K562 (cell line): ENCODE results near the gene VAMP8.

ENCODE experiments used
- BACH1 ChIP-seq: fragments of 200-800 bp; sonication (Bioruptor generic); IDR thresholded peaks from 2 replicates; pipeline ENCODE4 v1.6.1; 2016; ENCODE audit warnings: missing genetic modification characterization, missing compliant biosample characterization
- BMI1 ChIP-seq: fragments of 150-350 bp; IDR thresholded peaks from 2 replicates; pipeline ENCODE4 v1.6.1; 2014; ENCODE audit warnings: low read length
- CBX5 ChIP-seq: IDR thresholded peaks from 2 replicates; pipeline ENCODE4 v1.6.1; 2014; ENCODE audit warnings: low read depth, borderline replicate concordance
- HIVEP1 ChIP-seq: fragments of 250-450 bp; sonication (Bioruptor Pico); IDR thresholded peaks from 2 replicates; pipeline ENCODE4 v1.4.0; 2020; ENCODE audit warnings: mild to moderate bottlenecking
- RBBP5 ChIP-seq: fragments of 200-600 bp; sonication (generic); IDR thresholded peaks from 2 replicates; pipeline ENCODE4 v1.6.1; 2012; ENCODE audit warnings: borderline replicate concordance, mild to moderate bottlenecking, low read length, control low read depth, inconsistent platforms; ENCODE audit not compliant: insufficient read depth, poor library complexity, severe bottlenecking

- TF ChIP-seq CBX5 (no peak), BACH1 (tag) (no peak), RBBP5 (no peak), BMI1 (no peak), HIVEP1 (CRISPR knock-in tag) (no peak)
Measured at GRCh38 chr2:85558160-85558559, 19.2 kb upstream of the VAMP8 start.
